Activated T-cell treated with anti-CD3 and anti-CD28 coated beads, Interleukin-2, amount 50 U/mL, for 72 hours (primary cell): ENCODE results near the gene N4BP3. TPM values are rescaled to one million over a fixed set of nuclear protein-coding genes. Genes with fewer than 3 reads are reported as not detected.
A peak's percentile ranks its signal among the peaks of the same experiment; 100 is the strongest.
"Not testable (repeated sequence)": the region's sequence is repeated elsewhere in the genome, so short reads cannot be mapped to it uniquely, and the experiment has no call there.

Experiments
- ATAC-seq, 2 donors: fragments of 150-1000 bp; cut with Tn5 transposase; replicated peaks in 1 of 2; 2 replicates each; pipeline ENCODE4 v1.10.0; 2021; ENCODE audit warnings: moderate library complexity in 2 of 2, mild to moderate bottlenecking in 1 of 2
- DNase-seq, 2 donors: peaks; one replicate each; pipeline ENCODE4 v3.0.0; 2021 to 2022; ENCODE audit warnings: mixed read lengths in 1 of 2
- H3K27ac Mint-ChIP-seq: one replicate; pipeline ENCODE4 v1.8.0; 2022; ENCODE audit warnings: mild to moderate bottlenecking, moderate library complexity, mixed read lengths
- H3K27me3 Mint-ChIP-seq: one replicate; pipeline ENCODE4 v1.8.0; 2022; ENCODE audit warnings: low read depth, mixed read lengths
- H3K36me3 Mint-ChIP-seq, 2 donors: one replicate each; pipeline ENCODE4 v1.8.0; 2022; ENCODE audit warnings: mixed read lengths in 2 of 2, mild to moderate bottlenecking in 1 of 2; ENCODE audit not compliant: insufficient read depth in 2 of 2
- H3K4me1 Mint-ChIP-seq: one replicate; pipeline ENCODE4 v1.8.0; 2022; ENCODE audit warnings: low read depth, mixed read lengths
- H3K4me3 Mint-ChIP-seq, 2 donors: one replicate each; pipeline ENCODE4 v1.8.0; 2022; ENCODE audit warnings: mild to moderate bottlenecking in 2 of 2, mixed read lengths in 2 of 2, moderate library complexity in 2 of 2
- H3K9me3 Mint-ChIP-seq, 2 donors: one replicate each; pipeline ENCODE4 v1.8.0; 2022; ENCODE audit warnings: mixed read lengths in 2 of 2
- total RNA-seq, 2 donors: library from RNA; stranded (reverse); gene quantifications; one replicate each; pipeline ENCODE4 v1.2.3, GENCODE V29; 2022

The N4BP3 gene
- total RNA-seq, 2 donors from 2014 or later, result 5.6 to 6.0 TPM

DNA sequence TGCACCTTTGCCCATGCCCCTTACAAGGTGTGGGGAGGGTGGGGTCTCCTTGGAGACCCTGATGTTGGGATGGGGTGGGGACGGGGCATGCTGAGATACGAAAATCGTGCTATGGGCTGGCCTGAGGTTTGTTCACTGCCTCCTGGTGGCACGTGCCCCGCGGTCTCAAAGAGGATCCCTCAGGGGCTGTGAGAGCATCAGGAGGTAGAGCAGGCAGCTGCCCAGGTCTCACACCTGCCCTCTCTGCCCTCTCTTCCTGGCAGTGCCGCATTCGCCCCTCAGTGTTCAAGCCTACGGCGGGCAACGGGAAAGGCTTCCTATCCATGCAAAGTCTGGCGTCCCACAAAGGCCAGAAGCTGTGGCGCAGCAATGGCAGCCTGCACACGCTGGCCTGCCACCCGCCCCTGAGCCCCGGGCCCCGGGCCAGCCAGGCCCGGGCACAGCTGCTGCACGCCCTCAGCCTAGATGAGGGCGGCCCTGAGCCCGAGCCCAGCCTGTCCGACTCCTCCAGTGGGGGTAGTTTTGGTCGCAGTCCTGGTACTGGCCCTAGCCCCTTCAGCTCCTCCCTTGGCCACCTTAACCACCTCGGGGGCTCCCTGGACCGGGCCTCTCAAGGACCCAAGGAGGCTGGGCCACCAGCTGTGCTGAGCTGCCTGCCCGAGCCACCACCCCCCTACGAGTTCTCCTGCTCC lies 6.7 kb downstream of the N4BP3 start:
- DNase-seq (no peak), ATAC-seq (no peak)
- H3K27me3 Mint-ChIP-seq, result no peaks in the 10 kb centered on the region
- no peaks in the 10 kb centered on the region for H3K9me3 Mint-ChIP-seq
- no peak overlapping the region for H3K27ac Mint-ChIP-seq
- peaks cover 29% of the 10 kb centered on the region for H3K4me1 Mint-ChIP-seq
- no peak overlapping the region for H3K4me3 Mint-ChIP-seq
- H3K36me3 Mint-ChIP-seq, result no peaks in the 10 kb centered on the region

DNA sequence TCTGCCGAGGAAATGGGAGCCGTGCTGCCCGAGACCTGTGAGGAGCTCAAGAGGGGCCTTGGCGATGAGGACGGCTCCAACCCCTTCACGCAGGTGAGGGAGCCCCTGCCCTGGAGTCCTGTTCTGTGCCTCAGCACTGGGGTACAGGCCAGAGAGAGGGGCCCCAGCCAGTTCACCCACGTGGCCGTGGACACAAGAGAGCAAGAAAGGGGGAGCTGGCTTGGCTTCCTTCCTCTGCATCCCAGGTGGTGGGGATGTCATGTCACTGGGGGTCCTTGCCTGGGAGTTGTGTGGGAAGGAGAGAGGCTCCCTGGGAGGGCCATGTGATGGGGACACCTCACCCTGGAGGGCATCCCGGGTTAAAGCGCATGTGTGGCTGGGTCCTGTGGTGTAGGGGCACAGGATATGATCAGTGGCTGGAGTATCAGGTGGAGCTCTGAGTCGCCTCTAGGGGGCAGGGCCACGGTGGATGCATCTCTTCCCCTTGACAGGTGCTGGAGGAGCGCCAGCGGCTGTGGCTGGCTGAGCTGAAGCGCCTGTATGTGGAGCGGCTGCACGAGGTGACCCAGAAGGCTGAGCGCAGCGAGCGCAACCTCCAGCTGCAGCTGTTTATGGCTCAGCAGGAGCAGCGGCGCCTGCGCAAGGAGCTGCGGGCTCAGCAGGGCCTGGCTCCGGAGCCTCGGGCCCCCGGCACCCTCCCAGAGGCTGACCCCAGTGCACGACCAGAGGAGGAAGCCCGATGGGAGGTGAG lies 7.5 kb downstream of the N4BP3 start:
- Mint-ChIP-seq H3K27ac (no peak overlapping the region), H3K27me3 (no peaks in the 10 kb centered on the region), H3K4me1 (peaks cover 22% of the 10 kb centered on the region), H3K9me3 (no peaks in the 10 kb centered on the region), H3K36me3 (no peaks in the 10 kb centered on the region), H3K4me3 (peak overlapping the region; percentile 14 to 20)
- peak; percentile 85 to 87 for ATAC-seq
- peak; percentile 82 to 87 for DNase-seq

DNA sequence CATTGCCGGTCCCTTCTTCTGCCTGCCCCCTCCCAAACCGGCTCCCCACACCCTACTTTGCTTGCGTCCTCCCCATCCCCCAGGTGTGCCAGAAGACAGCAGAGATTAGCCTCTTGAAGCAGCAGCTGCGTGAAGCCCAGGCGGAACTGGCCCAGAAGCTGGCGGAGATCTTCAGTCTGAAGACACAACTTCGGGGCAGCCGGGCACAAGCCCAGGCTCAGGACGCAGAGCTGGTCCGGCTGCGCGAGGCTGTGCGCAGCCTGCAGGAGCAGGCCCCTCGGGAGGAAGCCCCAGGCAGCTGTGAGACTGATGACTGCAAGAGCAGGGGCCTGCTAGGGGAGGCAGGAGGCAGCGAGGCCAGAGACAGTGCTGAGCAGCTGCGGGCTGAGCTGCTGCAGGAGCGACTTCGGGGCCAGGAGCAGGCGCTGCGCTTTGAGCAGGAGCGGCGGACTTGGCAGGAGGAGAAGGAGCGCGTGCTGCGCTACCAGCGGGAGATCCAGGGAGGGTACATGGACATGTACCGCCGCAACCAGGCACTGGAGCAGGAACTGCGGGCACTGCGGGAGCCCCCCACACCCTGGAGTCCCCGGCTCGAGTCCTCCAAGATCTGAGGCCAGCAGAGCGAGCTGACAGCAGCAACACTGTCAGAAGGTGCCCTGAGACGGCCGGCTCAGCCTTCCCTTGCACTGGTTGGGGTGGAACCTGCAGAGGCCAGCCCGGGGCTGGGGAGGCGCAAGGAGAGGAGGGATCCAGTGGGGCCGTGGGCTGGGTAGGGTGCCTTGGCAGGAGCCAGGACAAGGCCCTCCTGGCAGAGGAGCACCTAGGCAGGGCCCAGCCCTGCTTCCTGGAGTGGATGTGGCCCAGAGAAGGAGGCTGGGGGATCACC lies 8.3 kb downstream of the N4BP3 start:
- Mint-ChIP-seq H3K36me3 (no peaks in the 10 kb centered on the region), H3K27me3 (no peaks in the 10 kb centered on the region), H3K4me1 (peaks cover 13% of the 10 kb centered on the region), H3K9me3 (no peaks in the 10 kb centered on the region), H3K27ac (no peak overlapping the region), H3K4me3 (peak overlapping the region; percentile 14 to 20)
- DNase-seq (no peak), ATAC-seq (no peak)

DNA sequence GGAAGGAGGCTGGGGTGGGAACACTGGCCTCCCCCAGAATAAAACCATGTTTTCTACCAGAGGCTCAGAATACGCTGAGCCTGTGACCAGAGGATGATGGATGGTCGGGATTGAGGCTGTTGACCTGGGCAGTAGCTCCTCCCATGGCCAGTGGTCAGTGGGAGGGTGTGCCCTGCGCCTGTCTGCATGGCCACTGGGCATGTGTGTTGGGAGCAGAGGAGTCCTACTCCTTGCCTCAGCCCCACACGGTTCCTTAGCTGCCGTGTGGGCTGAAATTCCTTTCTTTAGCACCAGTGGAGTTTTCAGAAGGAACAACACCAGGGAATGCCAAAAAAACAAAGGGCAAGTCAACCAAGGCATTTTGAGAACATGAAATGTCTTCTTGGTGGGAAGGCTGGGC lies 9.0 kb downstream of the N4BP3 start:
- no peaks in the 10 kb centered on the region for H3K9me3 Mint-ChIP-seq
- ATAC-seq (no peak), DNase-seq (no peak)
- no peak overlapping the region for H3K27ac Mint-ChIP-seq
- no peaks in the 10 kb centered on the region for H3K36me3 Mint-ChIP-seq
- H3K27me3 Mint-ChIP-seq, result no peaks in the 10 kb centered on the region
- H3K4me1 Mint-ChIP-seq, result peaks cover 8% of the 10 kb centered on the region
- no peak overlapping the region for H3K4me3 Mint-ChIP-seq

DNA sequence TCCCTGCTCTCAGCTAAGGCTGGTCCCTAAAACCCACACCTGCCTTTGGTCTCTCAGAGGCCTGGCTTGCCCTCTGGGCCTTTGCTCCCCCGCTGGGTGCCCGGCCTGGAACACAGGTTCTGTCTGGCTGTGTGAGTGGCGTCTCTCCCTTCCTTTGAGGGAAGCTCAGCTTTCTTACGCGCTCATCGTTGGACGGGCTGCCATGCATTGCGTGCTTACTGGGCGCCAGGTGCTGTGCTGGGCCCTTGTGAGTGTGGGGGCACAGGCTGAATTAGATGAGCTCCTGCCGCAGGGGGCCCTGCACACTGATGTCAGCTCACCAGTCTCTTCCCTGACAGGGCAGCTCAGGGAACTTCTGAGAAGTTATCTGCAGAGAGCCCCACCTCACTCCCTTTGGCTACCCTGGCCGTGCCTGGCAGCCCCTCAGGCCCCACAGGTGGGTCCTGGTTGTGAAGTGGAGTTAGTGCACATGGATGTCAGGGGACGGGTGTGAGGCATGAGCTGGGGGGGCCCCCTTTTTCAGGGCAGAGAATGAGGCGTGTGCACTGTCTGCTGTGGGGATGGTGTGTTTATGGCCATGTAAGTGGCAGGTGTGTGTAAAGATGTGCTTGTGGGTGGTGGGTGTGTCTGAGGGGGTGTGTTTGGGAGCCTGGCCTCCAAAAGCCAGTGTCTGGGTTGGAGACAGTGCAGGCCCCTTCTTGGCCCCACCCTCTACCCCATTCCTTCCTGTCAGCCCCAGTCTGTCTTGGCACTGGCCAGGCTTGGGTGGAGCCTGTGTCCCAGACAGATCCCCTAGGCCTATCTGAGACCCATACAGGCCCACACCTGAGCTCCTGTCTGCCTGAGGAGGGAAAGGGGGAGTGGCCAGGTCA lies 10.0 kb downstream of the N4BP3 start:
- Mint-ChIP-seq H3K4me1 (peaks cover 8% of the 10 kb centered on the region), H3K27me3 (no peaks in the 10 kb centered on the region), H3K27ac (no peak overlapping the region), H3K36me3 (no peaks in the 10 kb centered on the region), H3K4me3 (no peak overlapping the region), H3K9me3 (no peaks in the 10 kb centered on the region)
- ATAC-seq, result no peak
- DNase-seq, result no peak

- ATAC-seq, result no peak
- Mint-ChIP-seq H3K27me3 (no peaks in the 10 kb centered on the region), H3K36me3 (no peaks in the 10 kb centered on the region), H3K27ac (no peak overlapping the region), H3K4me1 (peaks cover 8% of the 10 kb centered on the region), H3K4me3 (no peak overlapping the region), H3K9me3 (no peaks in the 10 kb centered on the region)
- DNase-seq, result no peak
These were observed 10.9 kb downstream of the N4BP3 start for GRCh38 chr5:178123966-178124925.

- no peak overlapping the region for H3K27ac Mint-ChIP-seq
- no peaks in the 10 kb centered on the region for H3K36me3 Mint-ChIP-seq
- H3K9me3 Mint-ChIP-seq, result no peaks in the 10 kb centered on the region
- ATAC-seq (no peak), DNase-seq (no peak)
- peaks cover 8% of the 10 kb centered on the region for H3K4me1 Mint-ChIP-seq
- no peak overlapping the region for H3K4me3 Mint-ChIP-seq
- no peaks in the 10 kb centered on the region for H3K27me3 Mint-ChIP-seq
These were observed 12.0 kb downstream of the N4BP3 start for GRCh38 chr5:178125253-178125906.

GRCh38 chr5:178126556-178126955 lies 13.2 kb downstream of the N4BP3 start:
- H3K27ac Mint-ChIP-seq, result no peak overlapping the region
- H3K9me3 Mint-ChIP-seq, result no peaks in the 10 kb centered on the region
- ATAC-seq, result no peak
- no peak for DNase-seq
- H3K36me3 Mint-ChIP-seq, result no peaks in the 10 kb centered on the region
- H3K27me3 Mint-ChIP-seq, result no peaks in the 10 kb centered on the region
- H3K4me3 Mint-ChIP-seq, result no peak overlapping the region
- peaks cover 6% of the 10 kb centered on the region for H3K4me1 Mint-ChIP-seq

GRCh38 chr5:178127300-178128009 lies 14.1 kb downstream of the N4BP3 start:
- H3K4me1 Mint-ChIP-seq, result peaks cover 12% of the 10 kb centered on the region
- not testable (repeated sequence) for DNase-seq, ATAC-seq, H3K9me3 Mint-ChIP-seq, H3K4me3 Mint-ChIP-seq, H3K27ac Mint-ChIP-seq, H3K36me3 Mint-ChIP-seq, H3K27me3 Mint-ChIP-seq

- DNase-seq (no peak), ATAC-seq (no peak)
- Mint-ChIP-seq H3K4me1 (peaks cover 18% of the 10 kb centered on the region), H3K36me3 (no peaks in the 10 kb centered on the region), H3K27ac (no peak overlapping the region), H3K4me3 (peak overlapping the region in 1 of 2 donors; percentile 92), H3K27me3 (no peaks in the 10 kb centered on the region), H3K9me3 (no peaks in the 10 kb centered on the region)
These were observed 16.0 kb downstream of the N4BP3 start for GRCh38 chr5:178129296-178129695.

DNA sequence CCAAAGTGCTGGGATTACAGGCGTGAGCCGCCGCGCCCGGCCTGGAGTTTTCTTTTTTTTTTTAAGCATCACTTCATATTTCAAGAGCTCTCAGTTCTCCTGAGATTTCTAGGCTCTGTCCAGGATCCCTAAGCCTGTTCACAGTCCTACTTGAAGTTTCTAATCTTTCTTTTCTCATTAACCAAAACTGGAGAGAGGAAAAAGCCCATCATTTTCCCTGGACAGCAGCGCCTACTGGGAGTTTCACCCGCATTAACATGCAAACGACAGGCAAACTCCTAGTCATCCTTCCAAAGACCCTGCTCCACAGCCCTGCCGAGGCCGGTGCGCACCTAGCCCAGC lies 16.9 kb downstream of the N4BP3 start:
- ATAC-seq, H3K36me3 Mint-ChIP-seq, DNase-seq, H3K27me3 Mint-ChIP-seq, H3K9me3 Mint-ChIP-seq, H3K27ac Mint-ChIP-seq: not testable (repeated sequence)
- H3K4me1 Mint-ChIP-seq, result peaks cover 19% of the 10 kb centered on the region
- peak overlapping the region; percentile 84 to 92 for H3K4me3 Mint-ChIP-seq
